Keratinocyte (primary cell): Measurements from ENCODE around the gene WDR70. TPM values are rescaled to one million over a fixed set of nuclear protein-coding genes. Genes with fewer than 3 reads are reported as not detected.
"Not testable (repeated sequence)": the region's sequence is repeated elsewhere in the genome, so short reads cannot be mapped to it uniquely, and the experiment has no call there.

Experiments used
- DNase-seq: peaks from one replicate; pipeline ENCODE4 v3.0.0-alpha.2; 2011; ENCODE audit warnings: low read depth, missing footprints, low spot score
- FAIRE-seq: peaks from 2 replicates; lab custom pipeline; 2011; peaks lifted over from hg19 to GRCh38; lab: Jason Lieb, UNC
- H2AFZ ChIP-seq: 2 replicates; pipeline ENCODE4 v1.6.0; 2012; ENCODE audit warnings: low read length, control low read depth, inconsistent platforms; ENCODE audit not compliant: control insufficient read depth
- H3K27ac ChIP-seq: 2 replicates; pipeline ENCODE4 v1.5.1; 2011; ENCODE audit warnings: low read length; ENCODE audit not compliant: control insufficient read depth, insufficient read depth
- H3K27me3 ChIP-seq: 3 replicates; pipeline ENCODE4 v1.6.0; 2011; ENCODE audit warnings: low read length; ENCODE audit not compliant: control insufficient read depth, insufficient read depth; ENCODE audit errors: extremely low read depth
- H3K36me3 ChIP-seq, 2 experiments: 2 replicates in 1 of 2; 3 replicates in 1 of 2; pipeline ENCODE4 v1.5.1; 2011; ENCODE audit warnings: low read length in 2 of 2, mild to moderate bottlenecking in 1 of 2; ENCODE audit not compliant: control insufficient read depth in 2 of 2, insufficient read depth in 2 of 2; ENCODE audit errors: extremely low read depth in 1 of 2
- H3K4me1 ChIP-seq: 3 replicates; pipeline ENCODE4 v1.5.1; 2011; ENCODE audit warnings: low read length; ENCODE audit not compliant: control insufficient read depth, insufficient read depth; ENCODE audit errors: extremely low read depth
- H3K4me2 ChIP-seq: 3 replicates; pipeline ENCODE4 v1.6.0; 2011; ENCODE audit warnings: low read depth, low read length; ENCODE audit not compliant: control insufficient read depth, insufficient read depth; ENCODE audit errors: extremely low read depth
- H3K4me3 ChIP-seq, 3 experiments: fragments of 200-600 bp in 1 of 3; sonication (generic) in 1 of 3; 2 replicates in 2 of 3; 3 replicates in 1 of 3; pipeline ENCODE4 v1.5.1; 2011 to 2016; ENCODE audit warnings: low read length in 3 of 3, mild to moderate bottlenecking in 3 of 3, control low read depth in 2 of 3, inconsistent platforms in 1 of 3, low read depth in 1 of 3, mixed read lengths in 1 of 3, mixed run types in 1 of 3, moderate library complexity in 1 of 3; ENCODE audit not compliant: control insufficient read depth in 2 of 3, insufficient read depth in 2 of 3; ENCODE audit errors: extremely low read depth in 1 of 3
- H3K79me2 ChIP-seq: 2 replicates; pipeline ENCODE4 v1.6.0; 2012; ENCODE audit warnings: low read length; ENCODE audit not compliant: control insufficient read depth, insufficient read depth
- H3K9ac ChIP-seq: 3 replicates; pipeline ENCODE4 v1.6.0; 2011; ENCODE audit warnings: low read length; ENCODE audit not compliant: control insufficient read depth, insufficient read depth; ENCODE audit errors: extremely low read depth
- H3K9me1 ChIP-seq: 3 replicates; pipeline ENCODE4 v1.6.0; 2011; ENCODE audit warnings: low read length; ENCODE audit not compliant: control insufficient read depth, insufficient read depth; ENCODE audit errors: extremely low read depth
- H3K9me3 ChIP-seq: 2 replicates; pipeline ENCODE4 v1.5.1; 2012; ENCODE audit warnings: low read depth, low read length; ENCODE audit not compliant: control insufficient read depth
- H4K20me1 ChIP-seq: 3 replicates; pipeline ENCODE4 v1.6.0; 2011; ENCODE audit warnings: low read length; ENCODE audit not compliant: control insufficient read depth, insufficient read depth; ENCODE audit errors: extremely low read depth
- dilution Hi-C: fragments of 300-500 bp; cut with MboI; formaldehyde crosslinking; loops from one replicate; pipeline ENCODE4 v1.7.0; 2020; ENCODE audit warnings: low sequenced_read_pairs; ENCODE audit not compliant: extremely low pct_ligation_motif_present
- polyA plus RNA-seq, 5 experiments: library from polyadenylated mRNA; depleted of rRNA in 3 of 5; stranded (reverse) in 3 of 5; stranded (forward) in 1 of 5; unstranded in 1 of 5; fragments of >200 nt; gene quantifications; 1 replicate in 1 of 5; 2 replicates in 3 of 5; 3 replicates in 1 of 5; pipeline versions ENCODE4 v1.2.1 to v1.2.3, GENCODE V29; 2011 to 2012; ENCODE audit warnings: missing spikeins in 2 of 5, low read depth in 1 of 5, low replicate concordance in 1 of 5

Gene WDR70
- polyA plus RNA-seq, 1 donor (not counting 4 experiments of a cell fraction or from before 2014, with no cell fraction given): 25.1 TPM

DNA sequence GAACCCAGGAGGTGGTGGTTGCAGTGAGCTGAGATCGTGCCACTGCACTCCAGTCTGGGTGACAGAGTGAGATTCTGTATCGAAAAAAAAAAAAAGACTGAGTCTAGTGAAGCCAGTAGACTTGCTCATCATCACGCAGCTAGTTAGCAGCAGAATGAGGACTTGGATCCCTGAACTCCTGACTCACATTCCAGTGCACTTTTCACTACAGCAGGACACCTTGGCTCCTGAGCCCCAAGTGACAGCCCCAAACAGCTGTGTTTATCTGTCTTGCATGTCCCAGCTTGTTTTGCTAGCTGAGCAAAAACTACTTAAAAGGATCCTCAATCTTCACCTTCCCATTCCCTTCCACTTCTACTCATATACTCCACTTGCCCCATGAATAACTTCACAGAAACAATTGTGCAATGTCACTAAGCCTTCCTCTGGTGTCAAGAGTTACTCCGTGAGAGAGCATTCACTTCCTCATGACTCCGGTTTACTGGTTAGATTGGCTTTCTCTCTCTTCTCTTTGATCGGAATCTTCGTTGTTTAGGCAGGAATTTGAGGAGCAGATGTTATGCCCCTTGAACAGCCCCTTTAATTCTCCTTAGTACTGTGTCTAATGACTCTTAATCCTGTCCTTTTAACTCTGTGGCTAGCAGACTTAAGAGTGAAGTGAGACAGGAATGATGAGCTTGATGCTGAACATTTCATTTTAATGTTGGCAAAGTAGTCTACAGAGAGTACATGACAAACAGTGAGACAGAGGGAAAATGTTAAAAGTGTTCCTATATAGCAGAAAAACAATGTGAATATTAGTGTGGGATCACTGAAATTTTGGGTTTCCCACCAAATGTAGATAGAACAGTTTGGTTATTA is 84.3 kb downstream of the WDR70 start:
- FAIRE-seq, H3K4me1 ChIP-seq, H3K9me1 ChIP-seq, H3K27me3 ChIP-seq, H3K27ac ChIP-seq, H3K9me3 ChIP-seq, H2AFZ ChIP-seq, H4K20me1 ChIP-seq, H3K79me2 ChIP-seq, H3K4me2 ChIP-seq, H3K9ac ChIP-seq, H3K4me3 ChIP-seq, DNase-seq, H3K36me3 ChIP-seq, dilution Hi-C loops: not testable (repeated sequence)

DNA sequence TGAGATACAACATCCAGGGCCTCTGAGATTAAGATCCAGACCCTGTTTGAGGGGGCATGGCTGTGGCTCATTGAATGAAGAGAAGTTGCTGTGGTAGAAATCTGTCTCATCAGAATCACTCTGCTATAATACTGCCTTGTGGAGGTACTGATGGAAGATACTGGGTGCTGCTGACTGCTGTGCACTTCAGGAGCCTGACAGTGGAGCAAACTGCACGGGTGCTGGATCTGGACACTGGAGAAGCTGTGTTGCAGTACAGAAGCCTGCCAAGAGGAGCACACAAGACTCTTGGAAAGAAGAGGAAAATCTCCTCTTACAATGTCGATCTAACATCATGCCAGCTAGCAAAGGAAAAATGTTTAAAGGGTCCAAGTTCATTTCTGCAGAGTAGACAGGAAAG is 85.5 kb downstream of the WDR70 start:
- H4K20me1 ChIP-seq, H3K79me2 ChIP-seq, FAIRE-seq, H3K9ac ChIP-seq, H3K4me2 ChIP-seq, H3K36me3 ChIP-seq, H3K4me3 ChIP-seq, H3K27me3 ChIP-seq, H3K9me1 ChIP-seq, DNase-seq, H3K4me1 ChIP-seq, H2AFZ ChIP-seq, H3K9me3 ChIP-seq, H3K27ac ChIP-seq, dilution Hi-C loops: not testable (repeated sequence)

DNA sequence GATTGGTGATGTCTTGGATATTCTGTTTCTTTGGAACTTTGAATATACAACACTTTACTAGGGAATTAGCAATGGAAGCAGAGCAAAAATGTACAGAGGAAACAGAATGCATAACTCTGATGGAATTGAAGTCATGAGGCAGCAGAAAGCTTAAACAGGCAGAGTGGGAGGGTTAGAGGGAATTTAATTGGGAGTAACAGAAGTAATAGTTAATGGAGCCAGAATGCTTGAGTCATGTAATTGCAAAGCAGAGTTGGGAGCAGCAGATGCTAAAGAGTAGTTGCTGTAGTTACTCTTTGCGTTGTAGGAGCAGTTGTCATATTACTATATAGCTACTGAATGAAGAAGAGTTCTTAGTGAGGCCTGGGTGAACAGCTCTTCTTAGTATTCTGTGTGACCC is 90.3 kb downstream of the WDR70 start:
- H3K36me3 ChIP-seq, H3K4me2 ChIP-seq, H2AFZ ChIP-seq, H3K9me1 ChIP-seq, H3K79me2 ChIP-seq, H3K27me3 ChIP-seq, H3K9ac ChIP-seq, FAIRE-seq, H3K4me1 ChIP-seq, H3K27ac ChIP-seq, H3K9me3 ChIP-seq, dilution Hi-C loops, H4K20me1 ChIP-seq, DNase-seq, H3K4me3 ChIP-seq: not testable (repeated sequence)
